Tibial nerve (tissue), 4 donors: ENCODE results near the gene MEX3D.

ENCODE experiments used
- CTCF ChIP-seq, 5 experiments: fragments of 200-600 bp in 3 of 5; fragments of 450-650 bp in 2 of 5; sonication (generic) in 3 of 5; IDR thresholded peaks; one replicate each; pipeline ENCODE4 v1.5.1; 2016 to 2019; ENCODE audit warnings: antibody characterized with exemption in 5 of 5, mild to moderate bottlenecking in 3 of 5, moderate library complexity in 2 of 5
- EP300 ChIP-seq, 2 donors: sonication (generic); formaldehyde crosslinking; IDR thresholded peaks; one replicate each; pipeline ENCODE4 v1.6.1; 2017; ENCODE audit warnings: antibody characterized with exemption in 2 of 2, mild to moderate bottlenecking in 1 of 2
- POLR2A ChIP-seq, 2 donors: fragments of 450-650 bp; IDR thresholded peaks; one replicate each; pipeline ENCODE4 v1.6.1; 2017; ENCODE audit warnings: antibody characterized with exemption in 2 of 2, mild to moderate bottlenecking in 2 of 2, moderate library complexity in 2 of 2

DNA sequence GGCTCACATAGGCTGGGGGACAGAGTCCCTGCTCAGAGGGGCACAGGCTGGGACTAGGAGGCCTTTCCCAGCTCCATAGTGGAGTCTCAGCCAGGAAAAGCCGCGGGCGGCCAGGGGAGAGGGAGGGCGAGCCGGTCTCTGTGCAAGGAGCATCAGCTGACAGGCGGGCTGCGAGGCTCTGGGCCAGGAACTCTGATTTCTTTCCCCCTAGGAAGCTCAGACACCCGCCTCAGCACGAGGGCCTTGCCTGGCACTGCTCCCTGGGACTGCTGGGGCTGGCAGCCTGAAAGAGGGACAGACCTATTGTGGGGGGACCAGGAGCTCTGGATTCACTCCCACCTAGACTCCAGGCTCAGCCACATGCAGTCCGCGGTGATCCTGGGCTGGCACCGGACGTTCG is 46.5 kb downstream of the MEX3D start:
- TF ChIP-seq CTCF (IDR thresholded peaks at IDR 0.05) = no peak
- no peak for TF ChIP-seq EP300 (IDR thresholded peaks at IDR 0.05)
- no peak for TF ChIP-seq POLR2A (IDR thresholded peaks at IDR 0.05)
